Natural killer cell (primary cell): Measurements from ENCODE around the gene CAMTA1. TPM values are rescaled to one million over a fixed set of nuclear protein-coding genes. Genes with fewer than 3 reads are reported as not detected.

ENCODE experiments used
- ATAC-seq, 3 donors: fragments of 150-1000 bp in 2 of 3; fragments of 200-7000 bp in 1 of 3; cut with Tn5 transposase; 1 replicate in 1 of 3; 2 replicates in 2 of 3; pipeline ENCODE4 v1.10.0; 2021; ENCODE audit warnings: mild to moderate bottlenecking in 2 of 3, moderate library complexity in 2 of 3
- DNase-seq, 2 donors: peaks; one replicate each; pipeline versions ENCODE4 v3.0.0 to v3.0.0-alpha.2; 2013 to 2021; ENCODE audit warnings: mixed read lengths in 1 of 2
- H3K27ac ChIP-seq: one replicate; pipeline ENCODE4 v1.5.1; 2013; ENCODE audit warnings: mild to moderate bottlenecking, low read length
- H3K27me3 ChIP-seq: one replicate; pipeline ENCODE4 v1.6.1; 2013; ENCODE audit warnings: low read length; ENCODE audit not compliant: control insufficient read depth, insufficient read depth
- H3K36me3 ChIP-seq: one replicate; pipeline ENCODE4 v1.6.1; 2013; ENCODE audit warnings: low read length; ENCODE audit not compliant: control insufficient read depth, insufficient read depth
- H3K4me1 ChIP-seq: one replicate; pipeline ENCODE4 v1.6.1; 2013; ENCODE audit warnings: low read length; ENCODE audit not compliant: control insufficient read depth, insufficient read depth
- H3K4me3 ChIP-seq: one replicate; pipeline ENCODE4 v1.5.1; 2013; ENCODE audit warnings: low read length
- H3K9me3 ChIP-seq: one replicate; pipeline ENCODE4 v1.6.1; 2013; ENCODE audit warnings: low read length; ENCODE audit not compliant: control insufficient read depth, insufficient read depth
- H3K27ac Mint-ChIP-seq, 2 donors: one replicate each; pipeline ENCODE4 v1.8.0; 2022; ENCODE audit warnings: mild to moderate bottlenecking in 2 of 2, mixed read lengths in 2 of 2, moderate library complexity in 1 of 2
- H3K27me3 Mint-ChIP-seq, 2 donors: one replicate each; pipeline ENCODE4 v1.8.0; 2022; ENCODE audit warnings: low read depth in 2 of 2, mixed read lengths in 2 of 2
- H3K36me3 Mint-ChIP-seq: one replicate; pipeline ENCODE4 v1.8.0; 2022; ENCODE audit warnings: mixed read lengths
- H3K4me1 Mint-ChIP-seq, 2 donors: one replicate each; pipeline ENCODE4 v1.8.0; 2022; ENCODE audit warnings: mixed read lengths in 2 of 2
- H3K4me3 Mint-ChIP-seq: one replicate; pipeline ENCODE4 v1.8.0; 2022; ENCODE audit warnings: mild to moderate bottlenecking, moderate library complexity, mixed read lengths
- H3K9me3 Mint-ChIP-seq, 2 donors: one replicate each; pipeline ENCODE4 v1.8.0; 2022; ENCODE audit warnings: mixed read lengths in 2 of 2
- WGBS: methylation state at CpG from one replicate; pipeline ENCODE4 v1.1.7; 2013; ENCODE audit warnings: missing lambda C conversion rate; ENCODE audit not compliant: insufficient coverage; 5-methylcytosine and 5-hydroxymethylcytosine counted together
- intact Hi-C: fragments of 100-400 bp; cut with micrococcal nuclease; formaldehyde crosslinking; loops from one replicate; pipeline ENCODE4 v1.14.2; 2022
- total RNA-seq, 4 donors: library from RNA; stranded (reverse); fragments of 120-200 nt in 1 of 4; gene quantifications; one replicate each; pipeline versions ENCODE4 v1.2.3 to v1.2.4, GENCODE V29; 2013 to 2022
- TF ChIP-seq, protein P1 (sequence below): fragments of 200-600 bp; IDR thresholded peaks from one replicate; pipeline ENCODE4 v1.8.0; 2022; ENCODE audit warnings: antibody characterized with exemption

CAMTA1 gene
- total RNA-seq, 3 donors from 2014 or later (not counting 1 experiment from before 2014, with no cell fraction given), result 40.6 to 53.3 (median 44.9) TPM

DNA sequence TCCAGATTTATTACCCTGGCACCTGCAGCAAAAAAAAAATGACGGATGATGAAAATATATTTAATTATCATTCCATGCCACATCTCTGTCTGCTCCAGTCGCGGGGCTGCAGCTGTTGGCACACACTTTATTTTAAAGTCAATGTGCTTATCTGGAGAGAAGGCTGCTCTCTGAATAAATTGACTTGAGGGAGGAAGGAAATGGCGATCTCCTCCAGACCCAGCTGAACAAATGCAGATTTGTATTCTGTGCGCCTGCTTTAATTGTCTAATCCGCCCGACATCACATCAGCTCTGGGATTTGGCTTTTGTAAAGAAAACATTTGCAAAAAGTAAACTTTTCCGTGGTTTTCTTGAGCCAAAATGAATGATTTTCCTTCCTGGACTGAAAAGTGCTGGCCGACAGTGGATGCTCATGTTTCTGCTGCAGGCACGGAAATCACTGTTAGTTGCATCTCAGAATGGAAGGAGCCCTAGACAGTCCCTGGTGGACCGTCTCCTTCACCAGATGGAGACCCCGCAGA is 150.2 kb downstream of the CAMTA1 start:
- H3K9me3 ChIP-seq, result no peaks in the 10 kb centered on the region
- DNase-seq, result no peak
- H3K27me3 ChIP-seq, result peaks cover 7% of the 10 kb centered on the region
- H3K36me3 Mint-ChIP-seq, result no peaks in the 10 kb centered on the region
- peaks cover 10 to 12% of the 10 kb centered on the region in 2 donors for H3K27me3 Mint-ChIP-seq
- no peak for ATAC-seq
- no peaks in the 10 kb centered on the region for H3K36me3 ChIP-seq
- no peaks in the 10 kb centered on the region for H3K4me1 Mint-ChIP-seq
- no peak overlapping the region for H3K4me3 Mint-ChIP-seq
- H3K9me3 Mint-ChIP-seq, result no peaks in the 10 kb centered on the region
- intact Hi-C loops, result no loop called here
- H3K4me1 ChIP-seq, result no peaks in the 10 kb centered on the region
- no peak overlapping the region for H3K27ac ChIP-seq
- no peak overlapping the region for H3K27ac Mint-ChIP-seq
- TF ChIP-seq, protein P1, sequence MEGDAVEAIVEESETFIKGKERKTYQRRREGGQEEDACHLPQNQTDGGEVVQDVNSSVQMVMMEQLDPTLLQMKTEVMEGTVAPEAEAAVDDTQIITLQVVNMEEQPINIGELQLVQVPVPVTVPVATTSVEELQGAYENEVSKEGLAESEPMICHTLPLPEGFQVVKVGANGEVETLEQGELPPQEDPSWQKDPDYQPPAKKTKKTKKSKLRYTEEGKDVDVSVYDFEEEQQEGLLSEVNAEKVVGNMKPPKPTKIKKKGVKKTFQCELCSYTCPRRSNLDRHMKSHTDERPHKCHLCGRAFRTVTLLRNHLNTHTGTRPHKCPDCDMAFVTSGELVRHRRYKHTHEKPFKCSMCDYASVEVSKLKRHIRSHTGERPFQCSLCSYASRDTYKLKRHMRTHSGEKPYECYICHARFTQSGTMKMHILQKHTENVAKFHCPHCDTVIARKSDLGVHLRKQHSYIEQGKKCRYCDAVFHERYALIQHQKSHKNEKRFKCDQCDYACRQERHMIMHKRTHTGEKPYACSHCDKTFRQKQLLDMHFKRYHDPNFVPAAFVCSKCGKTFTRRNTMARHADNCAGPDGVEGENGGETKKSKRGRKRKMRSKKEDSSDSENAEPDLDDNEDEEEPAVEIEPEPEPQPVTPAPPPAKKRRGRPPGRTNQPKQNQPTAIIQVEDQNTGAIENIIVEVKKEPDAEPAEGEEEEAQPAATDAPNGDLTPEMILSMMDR, result no peak
- WGBS, result 2% methylated on average over 9 of the region's 12 CpGs
- H3K4me3 ChIP-seq, result no peak overlapping the region

- Histone ChIP-seq H3K4me3 (no peak overlapping the region), H3K27ac (no peak overlapping the region), H3K4me1 (no peaks in the 10 kb centered on the region), H3K9me3 (no peaks in the 10 kb centered on the region), H3K36me3 (no peaks in the 10 kb centered on the region), H3K27me3 (peaks cover 7% of the 10 kb centered on the region)
- H3K36me3 Mint-ChIP-seq, result no peaks in the 10 kb centered on the region
- H3K9me3 Mint-ChIP-seq, result no peaks in the 10 kb centered on the region
- H3K4me1 Mint-ChIP-seq, result no peaks in the 10 kb centered on the region
- H3K4me3 Mint-ChIP-seq, result no peak overlapping the region
- DNase-seq (no peak), ATAC-seq (no peak)
- 20% methylated on average over 8 of the region's 8 CpGs for WGBS
- TF ChIP-seq, protein P1, result no peak
- intact Hi-C loops, result no loop called here
- H3K27ac Mint-ChIP-seq, result no peak overlapping the region
- peaks cover 10 to 12% of the 10 kb centered on the region in 2 donors for H3K27me3 Mint-ChIP-seq
Observed at GRCh38 chr1:6935911-6936690, 150.8 kb downstream of the CAMTA1 start.

DNA sequence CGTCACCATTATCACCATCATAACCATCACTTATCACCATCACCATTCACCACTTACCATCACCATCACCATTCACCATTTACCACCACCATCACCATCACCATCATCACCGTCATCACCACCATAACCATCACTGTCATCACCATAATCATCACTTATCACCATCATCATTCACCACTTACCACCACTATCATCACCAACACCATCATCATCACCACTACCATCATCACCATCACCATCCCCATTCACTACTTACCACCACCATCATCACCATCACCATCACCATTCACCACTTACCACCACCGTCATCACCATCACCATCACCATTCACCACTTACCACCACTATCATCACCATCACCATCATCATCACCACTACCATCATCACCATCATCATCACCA is 151.8 kb downstream of the CAMTA1 start:
- ATAC-seq, result no peak
- Mint-ChIP-seq H3K27me3 (peaks cover 6 to 12% of the 10 kb centered on the region in 2 donors), H3K4me1 (no peaks in the 10 kb centered on the region), H3K27ac (no peak overlapping the region), H3K9me3 (no peaks in the 10 kb centered on the region), H3K4me3 (no peak overlapping the region), H3K36me3 (no peaks in the 10 kb centered on the region)
- intact Hi-C loops, result no loop called here
- H3K4me1 ChIP-seq, result no peaks in the 10 kb centered on the region
- no peaks in the 10 kb centered on the region for H3K36me3 ChIP-seq
- peaks cover 7% of the 10 kb centered on the region for H3K27me3 ChIP-seq
- 78% methylated on average over 3 of the region's 3 CpGs for WGBS
- no peak overlapping the region for H3K27ac ChIP-seq
- H3K4me3 ChIP-seq, result no peak overlapping the region
- no peaks in the 10 kb centered on the region for H3K9me3 ChIP-seq
- TF ChIP-seq, protein P1, result no peak
- no peak for DNase-seq
